Effector memory CD4-positive, alpha-beta T cell (primary cell): Measurements from ENCODE around the gene DCLK1.

Experiments used
- DNase-seq, 3 donors: peaks; one replicate each; pipeline ENCODE4 v3.0.0-alpha.2; 2020
- H3K27ac ChIP-seq: 2 replicates; pipeline ENCODE4 v1.7.0; 2013; ENCODE audit warnings: mild to moderate bottlenecking, low read length, moderate library complexity; ENCODE audit not compliant: insufficient read depth, poor library complexity, severe bottlenecking
- H3K27me3 ChIP-seq: replicated peaks from 2 replicates; pipeline ENCODE4 v1.7.0; 2013; ENCODE audit warnings: mild to moderate bottlenecking, low read length; ENCODE audit not compliant: insufficient read depth, control insufficient read depth, poor library complexity, severe bottlenecking
- H3K36me3 ChIP-seq: 2 replicates; pipeline ENCODE4 v1.7.0; 2013; ENCODE audit warnings: mild to moderate bottlenecking, low read length, moderate library complexity; ENCODE audit not compliant: control insufficient read depth, insufficient read depth
- H3K4me1 ChIP-seq: 2 replicates; pipeline ENCODE4 v1.7.0; 2013; ENCODE audit warnings: low read length, mild to moderate bottlenecking; ENCODE audit not compliant: control insufficient read depth, insufficient read depth, poor library complexity, severe bottlenecking
- H3K4me3 ChIP-seq: 2 replicates; pipeline ENCODE4 v1.7.0; 2013; ENCODE audit warnings: low read length, low read depth, mild to moderate bottlenecking; ENCODE audit not compliant: insufficient read depth, poor library complexity, severe bottlenecking
- H3K9me3 ChIP-seq: 2 replicates; pipeline ENCODE4 v1.7.0; 2013; ENCODE audit warnings: mild to moderate bottlenecking, low read length, moderate library complexity; ENCODE audit not compliant: control insufficient read depth

Gene DCLK1

DNA sequence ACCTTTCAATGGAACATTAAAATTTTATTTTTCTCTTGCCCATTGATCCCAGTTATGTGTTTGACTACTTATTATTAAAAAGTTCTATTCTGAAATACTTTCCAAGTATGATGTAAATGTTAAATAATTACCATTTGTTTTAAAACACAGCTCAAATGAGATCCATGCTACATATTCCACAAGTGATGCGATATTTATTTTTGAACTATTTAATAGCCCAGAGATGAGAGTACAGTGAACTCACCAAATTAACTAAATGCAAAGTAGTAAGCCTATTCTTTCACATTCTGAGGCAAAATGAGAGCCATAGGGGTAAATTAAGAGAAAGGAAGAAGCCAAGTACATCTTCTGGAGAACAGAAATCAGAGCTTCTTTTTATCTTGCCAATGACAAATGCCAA, 1.2 kb upstream of the DCLK1 start:
- H3K27me3 ChIP-seq = peaks cover 3% of the 10 kb centered on the region
- no peak for DNase-seq
- H3K36me3 ChIP-seq = no peaks in the 10 kb centered on the region
- no peaks in the 10 kb centered on the region for H3K9me3 ChIP-seq
- no peak overlapping the region for H3K4me3 ChIP-seq
- H3K27ac ChIP-seq = no peak overlapping the region
- no peaks in the 10 kb centered on the region for H3K4me1 ChIP-seq

DNA sequence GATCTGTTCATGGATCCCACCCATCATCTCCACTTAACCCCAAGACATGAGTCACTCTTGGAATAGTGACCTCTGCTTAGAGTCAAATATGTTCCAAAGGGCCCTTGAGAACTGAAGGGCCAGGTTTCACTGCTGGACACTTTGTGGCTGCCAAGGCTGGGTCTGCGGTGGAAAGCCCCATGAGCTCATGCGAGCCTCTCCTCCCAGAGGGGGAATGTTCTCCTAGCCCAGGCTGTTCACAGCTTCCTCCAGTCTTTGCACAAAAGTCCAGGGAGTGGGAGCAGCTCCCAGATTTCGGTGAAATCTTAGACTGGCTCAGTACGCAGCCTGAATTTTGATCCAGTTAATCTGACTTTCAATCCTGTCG, 732 bp upstream of the DCLK1 start:
- H3K36me3 ChIP-seq = no peaks in the 10 kb centered on the region
- H3K4me3 ChIP-seq = no peak overlapping the region
- DNase-seq = no peak
- no peaks in the 10 kb centered on the region for H3K9me3 ChIP-seq
- H3K27ac ChIP-seq = no peak overlapping the region
- H3K4me1 ChIP-seq = no peaks in the 10 kb centered on the region
- H3K27me3 ChIP-seq = peaks cover 3% of the 10 kb centered on the region

DNA sequence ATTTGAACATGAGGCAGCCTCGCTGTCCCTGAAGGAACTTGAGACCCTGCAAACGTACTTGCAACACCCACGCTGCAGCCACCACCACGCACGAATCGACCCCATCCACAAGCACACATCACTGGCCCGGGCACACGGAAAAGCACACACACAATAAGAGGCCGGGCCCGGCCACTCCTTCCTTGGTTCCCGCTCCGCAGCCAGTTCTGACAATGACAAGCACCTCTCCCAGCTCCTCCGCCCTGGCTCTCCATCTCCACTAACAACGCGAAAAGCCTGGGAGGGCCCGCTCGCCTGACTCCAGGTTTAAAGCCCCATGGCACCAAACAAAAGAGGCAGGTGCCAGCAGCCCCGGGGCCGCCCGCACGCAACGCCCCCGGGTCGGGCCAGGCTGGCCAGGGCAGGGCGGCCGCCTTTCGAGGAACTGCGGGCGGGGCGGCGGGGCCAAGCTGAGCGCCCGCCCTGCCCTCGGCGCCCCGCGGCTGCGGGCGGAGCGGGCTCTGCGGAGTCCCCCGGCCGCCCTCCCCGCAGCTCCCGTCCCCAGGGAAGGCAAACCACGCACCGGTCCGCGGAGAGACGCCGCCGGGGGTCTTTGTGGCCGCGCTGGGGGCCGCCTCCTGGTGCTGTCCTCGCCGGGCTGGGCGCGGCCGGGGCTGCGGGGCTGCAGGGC, 495 bp downstream of the DCLK1 start:
- Histone ChIP-seq H3K27me3 (peaks cover 3% of the 10 kb centered on the region), H3K4me1 (no peaks in the 10 kb centered on the region), H3K27ac (no peak overlapping the region), H3K9me3 (no peaks in the 10 kb centered on the region), H3K4me3 (no peak overlapping the region), H3K36me3 (no peaks in the 10 kb centered on the region)
- DNase-seq = no peak

DNA sequence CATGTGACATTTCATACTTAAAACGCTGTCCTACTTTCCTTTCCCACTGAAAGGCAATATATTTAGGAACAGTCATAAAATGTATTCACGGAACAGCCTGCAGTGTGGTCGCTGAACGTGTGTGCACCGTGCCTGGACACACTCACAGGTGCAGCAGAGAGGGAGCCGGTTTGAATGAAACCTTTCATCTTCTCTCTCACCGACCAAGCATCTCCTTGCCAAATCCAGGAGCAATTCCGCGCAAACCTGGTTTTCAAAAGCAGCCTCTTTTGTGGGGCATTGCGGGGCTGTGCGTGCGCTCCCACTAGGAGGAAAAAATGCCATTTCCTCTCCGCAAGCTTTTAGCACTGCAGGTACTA, 1.0 kb downstream of the DCLK1 start:
- DNase-seq = no peak
- Histone ChIP-seq H3K4me1 (no peaks in the 10 kb centered on the region), H3K36me3 (no peaks in the 10 kb centered on the region), H3K27ac (no peak overlapping the region), H3K9me3 (no peaks in the 10 kb centered on the region), H3K4me3 (no peak overlapping the region), H3K27me3 (peaks cover 3% of the 10 kb centered on the region)

DNA sequence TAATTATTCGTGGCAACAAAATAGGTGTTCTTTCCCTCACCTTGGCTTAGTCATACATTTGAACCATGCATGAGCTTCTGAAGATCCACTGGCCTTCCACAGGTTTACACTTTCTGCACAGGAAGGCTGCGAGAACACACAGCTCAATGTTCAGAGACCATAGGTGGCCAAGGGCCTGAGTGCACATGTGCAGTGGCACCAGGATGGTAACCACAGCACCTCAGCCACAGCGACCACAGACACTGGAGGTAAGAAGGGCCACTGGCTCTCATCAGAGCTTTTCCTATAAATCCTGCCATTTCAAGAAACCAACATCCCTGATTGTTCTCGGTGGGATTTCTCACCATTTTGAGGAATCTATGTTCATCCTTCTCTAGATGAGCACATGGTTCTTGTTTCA, 1.6 kb downstream of the DCLK1 start:
- peaks cover 3% of the 10 kb centered on the region for H3K27me3 ChIP-seq
- H3K27ac ChIP-seq = no peak overlapping the region
- H3K4me3 ChIP-seq = no peak overlapping the region

DNA sequence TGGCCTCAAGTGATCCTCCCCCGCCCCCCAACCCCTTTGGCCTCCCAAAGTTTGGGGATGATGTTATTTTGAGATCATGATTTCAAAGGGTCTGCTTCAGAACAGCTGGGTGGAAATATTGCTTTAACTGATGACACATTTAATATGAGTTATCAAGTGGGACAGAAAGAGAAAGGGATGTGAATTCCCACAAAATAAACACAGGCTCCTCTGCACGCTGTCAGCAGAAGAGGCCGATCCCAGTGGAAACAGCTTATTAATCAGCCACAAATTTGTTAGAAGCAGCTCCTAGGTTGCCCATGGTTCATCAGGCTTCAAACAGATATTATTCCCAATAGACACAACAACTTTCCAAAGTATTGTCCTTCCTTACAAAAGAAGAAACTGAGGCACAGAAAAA, 4.7 kb downstream of the DCLK1 start:
- H3K4me1 ChIP-seq = no peaks in the 10 kb centered on the region
- H3K27me3 ChIP-seq = peaks cover 3% of the 10 kb centered on the region
- no peak overlapping the region for H3K27ac ChIP-seq
- no peak for DNase-seq
- no peaks in the 10 kb centered on the region for H3K36me3 ChIP-seq
- H3K4me3 ChIP-seq = no peak overlapping the region
- H3K9me3 ChIP-seq = no peaks in the 10 kb centered on the region

More for the DNA sequence above, 1.6 kb downstream of the DCLK1 start:
- DNase-seq = no peak
- no peaks in the 10 kb centered on the region for H3K4me1 ChIP-seq
- H3K9me3 ChIP-seq = no peaks in the 10 kb centered on the region
- H3K36me3 ChIP-seq = no peaks in the 10 kb centered on the region

DNA sequence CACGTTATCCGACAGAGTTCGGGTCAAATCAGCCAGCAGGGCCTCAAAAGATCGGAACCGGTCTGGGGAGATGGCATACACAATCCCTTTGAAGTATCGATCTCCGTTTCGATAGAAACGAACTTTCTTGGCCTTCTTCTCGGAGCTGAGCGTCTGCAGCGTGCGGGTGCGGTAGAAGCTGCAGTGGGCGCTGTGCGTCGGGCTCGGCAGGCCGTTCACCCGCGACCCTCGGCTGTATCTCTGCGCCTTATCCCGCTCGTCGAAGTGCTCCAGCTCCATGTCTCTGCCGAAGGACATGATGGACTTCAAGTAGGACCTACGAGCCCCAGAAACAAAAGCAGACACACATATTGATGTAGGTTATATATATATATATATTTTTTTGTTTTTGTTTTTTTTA, 5.3 kb downstream of the DCLK1 start:
- H3K27ac ChIP-seq = no peak overlapping the region
- peaks cover 3% of the 10 kb centered on the region for H3K27me3 ChIP-seq
- H3K4me1 ChIP-seq = no peaks in the 10 kb centered on the region
- H3K4me3 ChIP-seq = no peak overlapping the region
- no peaks in the 10 kb centered on the region for H3K9me3 ChIP-seq
- DNase-seq = no peak
- no peaks in the 10 kb centered on the region for H3K36me3 ChIP-seq

DNA sequence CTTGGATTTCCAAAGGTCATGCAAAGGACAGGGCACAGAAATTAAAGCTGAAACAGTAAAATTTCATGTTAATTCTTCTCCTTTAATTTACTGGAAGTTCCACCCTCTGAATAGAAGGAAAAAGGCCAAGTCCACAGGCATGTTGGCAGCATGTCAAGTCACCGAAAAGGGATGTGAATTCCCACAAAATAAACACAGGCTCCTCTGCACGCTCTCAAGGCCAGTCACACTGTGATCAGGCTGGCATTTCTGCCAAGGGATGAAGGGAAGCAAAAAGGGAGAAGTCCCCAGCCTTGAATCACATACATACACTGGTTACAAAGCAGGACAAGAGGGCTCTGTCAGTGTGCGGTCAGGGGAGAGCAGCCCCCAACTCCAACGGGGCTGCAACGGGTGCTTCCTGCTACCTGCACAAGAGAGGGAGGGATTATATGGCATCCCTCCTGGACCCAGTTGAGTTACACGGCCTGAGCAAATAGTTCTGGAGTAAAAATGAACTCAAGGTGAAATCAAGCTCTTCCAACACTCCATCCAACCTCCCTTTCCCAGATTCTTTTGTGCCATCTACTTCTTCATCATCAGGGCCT, 6.9 kb downstream of the DCLK1 start:
- no peak overlapping the region for H3K27ac ChIP-seq
- H3K4me3 ChIP-seq = no peak overlapping the region
- DNase-seq = no peak
- H3K4me1 ChIP-seq = no peaks in the 10 kb centered on the region
- H3K9me3 ChIP-seq = no peaks in the 10 kb centered on the region
- H3K27me3 ChIP-seq = no peaks in the 10 kb centered on the region
- H3K36me3 ChIP-seq = no peaks in the 10 kb centered on the region

DNA sequence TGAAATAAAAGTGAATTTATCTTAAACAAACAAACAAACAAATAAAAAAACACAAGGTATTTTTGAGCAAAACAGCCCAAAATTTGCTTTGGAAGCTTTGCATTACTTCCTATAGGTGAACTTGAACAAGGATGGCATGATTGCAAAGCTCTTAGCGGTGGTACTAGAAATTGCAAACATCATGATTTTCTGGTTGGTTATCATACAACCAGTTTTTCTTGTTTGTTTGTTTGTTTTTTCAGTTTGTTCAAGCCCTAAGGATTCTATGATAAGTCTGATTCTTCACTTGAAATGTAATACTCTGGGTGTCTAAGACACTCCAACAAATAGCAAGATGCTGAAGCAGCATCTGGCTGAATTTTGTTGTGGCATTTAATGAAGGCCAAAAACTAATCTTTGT, 15.9 kb downstream of the DCLK1 start:
- H3K4me3 ChIP-seq = no peak overlapping the region
- H3K9me3 ChIP-seq = no peaks in the 10 kb centered on the region
- no peaks in the 10 kb centered on the region for H3K36me3 ChIP-seq
- no peak overlapping the region for H3K27ac ChIP-seq
- no peaks in the 10 kb centered on the region for H3K4me1 ChIP-seq
- H3K27me3 ChIP-seq = no peaks in the 10 kb centered on the region
- DNase-seq = no peak

DNA sequence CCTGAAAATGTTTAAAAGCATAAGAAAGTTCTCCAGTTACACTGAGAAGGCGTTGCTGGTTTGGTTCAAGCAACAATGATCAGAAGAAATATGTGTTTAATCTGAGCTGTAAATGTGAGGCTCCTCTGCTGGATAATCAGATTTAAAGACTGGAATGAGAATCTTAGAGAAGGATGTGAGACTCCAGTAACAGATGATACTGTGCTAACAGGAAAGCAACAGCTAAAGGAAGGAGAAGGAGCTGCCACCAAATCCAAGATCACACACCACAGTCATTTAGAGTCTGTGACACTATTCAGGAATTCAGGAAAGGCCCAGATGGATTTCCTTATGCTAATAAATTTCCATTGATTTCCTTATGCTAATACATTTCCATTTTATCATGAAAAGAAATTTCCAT, 16.9 kb downstream of the DCLK1 start:
- no peaks in the 10 kb centered on the region for H3K4me1 ChIP-seq
- no peaks in the 10 kb centered on the region for H3K36me3 ChIP-seq
- H3K27me3 ChIP-seq = no peaks in the 10 kb centered on the region
- DNase-seq = no peak
- no peaks in the 10 kb centered on the region for H3K9me3 ChIP-seq
- no peak overlapping the region for H3K4me3 ChIP-seq
- no peak overlapping the region for H3K27ac ChIP-seq
